Effector memory CD8-positive, alpha-beta T cell (primary cell): Measurements from ENCODE around the gene KCTD17.

Source experiments
- ATAC-seq: fragments of 150-1000 bp; cut with Tn5 transposase; replicated peaks from 2 replicates; pipeline ENCODE4 v1.10.0; 2021; ENCODE audit warnings: mild to moderate bottlenecking, moderate library complexity
- DNase-seq, 3 experiments: peaks; one replicate each; pipeline ENCODE4 v3.0.0; 2021
- H3K27ac Mint-ChIP-seq, 2 donors: one replicate each; pipeline ENCODE4 v1.8.0; 2022; ENCODE audit warnings: mild to moderate bottlenecking in 2 of 2, mixed read lengths in 2 of 2, moderate library complexity in 2 of 2
- H3K27me3 Mint-ChIP-seq, 2 donors: one replicate each; pipeline ENCODE4 v1.8.0; 2022; ENCODE audit warnings: mixed read lengths in 2 of 2
- H3K36me3 Mint-ChIP-seq: one replicate; pipeline ENCODE4 v1.8.0; 2022; ENCODE audit warnings: mild to moderate bottlenecking, moderate library complexity, mixed read lengths; ENCODE audit not compliant: insufficient read depth
- H3K4me1 Mint-ChIP-seq, 2 donors: one replicate each; pipeline ENCODE4 v1.8.0; 2022; ENCODE audit warnings: low read depth in 2 of 2, mixed read lengths in 2 of 2
- H3K4me3 Mint-ChIP-seq, 2 donors: one replicate each; pipeline ENCODE4 v1.8.0; 2022; ENCODE audit warnings: mild to moderate bottlenecking in 2 of 2, mixed read lengths in 2 of 2, moderate library complexity in 2 of 2
- H3K9me3 Mint-ChIP-seq, 2 donors: one replicate each; pipeline ENCODE4 v1.8.0; 2022; ENCODE audit warnings: mixed read lengths in 2 of 2

The KCTD17 gene

GRCh38 chr22:37103656-37104452, 52.3 kb downstream of the KCTD17 start:
- no peak for ATAC-seq
- no peak overlapping the region for H3K27ac Mint-ChIP-seq
- no peak overlapping the region for H3K4me3 Mint-ChIP-seq
- H3K9me3 Mint-ChIP-seq = no peaks in the 10 kb centered on the region
- DNase-seq = no peak
- peaks cover 3 to 13% of the 10 kb centered on the region in 2 donors for H3K4me1 Mint-ChIP-seq
- peaks cover 3% of the 10 kb centered on the region for H3K36me3 Mint-ChIP-seq
- H3K27me3 Mint-ChIP-seq = no peaks in the 10 kb centered on the region

- H3K27ac Mint-ChIP-seq = no peak overlapping the region
Measured at GRCh38 chr22:37105154-37105553, 53.6 kb downstream of the KCTD17 start.

GRCh38 chr22:37105990-37106389, 54.4 kb downstream of the KCTD17 start:
- no peaks in the 10 kb centered on the region for H3K9me3 Mint-ChIP-seq
- no peak for ATAC-seq
- no peaks in the 10 kb centered on the region for H3K27me3 Mint-ChIP-seq
- peaks cover 0 to 4% of the 10 kb centered on the region in 2 donors for H3K4me1 Mint-ChIP-seq
- H3K36me3 Mint-ChIP-seq = peaks cover 3% of the 10 kb centered on the region
- DNase-seq = no peak
- no peak overlapping the region for H3K27ac Mint-ChIP-seq
- no peak overlapping the region for H3K4me3 Mint-ChIP-seq

More at GRCh38 chr22:37105154-37105553, 53.6 kb downstream of the KCTD17 start:
- Mint-ChIP-seq H3K9me3 (no peaks in the 10 kb centered on the region), H3K4me3 (no peak overlapping the region), H3K4me1 (peaks cover 0 to 10% of the 10 kb centered on the region in 2 donors), H3K36me3 (peaks cover 3% of the 10 kb centered on the region), H3K27me3 (no peaks in the 10 kb centered on the region)
- no peak for ATAC-seq
- DNase-seq = no peak

- Mint-ChIP-seq H3K27me3 (no peaks in the 10 kb centered on the region), H3K9me3 (no peaks in the 10 kb centered on the region), H3K4me1 (peaks cover 0 to 4% of the 10 kb centered on the region in 2 donors), H3K4me3 (no peak overlapping the region), H3K36me3 (peaks cover 3% of the 10 kb centered on the region), H3K27ac (no peak overlapping the region)
- no peak for DNase-seq
- ATAC-seq = no peak
Measured at GRCh38 chr22:37107816-37108621, 56.5 kb downstream of the KCTD17 start.

- no peaks in the 10 kb centered on the region for H3K4me1 Mint-ChIP-seq
- H3K27ac Mint-ChIP-seq = peak within 1 kb of the TSS in 1 of 2 donors; percentile 75
- H3K27me3 Mint-ChIP-seq = no peaks in the 10 kb centered on the region
- no peak within 1 kb of the TSS for H3K4me3 Mint-ChIP-seq
- DNase-seq = no peak
- H3K9me3 Mint-ChIP-seq = no peaks in the 10 kb centered on the region
- H3K36me3 Mint-ChIP-seq = peaks cover 3% of the 10 kb centered on the region
- no peak for ATAC-seq
Measured at GRCh38 chr22:37109242-37109917, 57.8 kb downstream of the KCTD17 start, which contains the start of gene TMPRSS6. TSS of gene TMPRSS6 (minus strand) at chr22:37109713. CDS start at chr22:37103417, 6,296 bp downstream.

GRCh38 chr22:37111156-37111717, 59.7 kb downstream of the KCTD17 start:
- no peak for DNase-seq
- Mint-ChIP-seq H3K4me1 (peaks cover 0 to 2% of the 10 kb centered on the region in 2 donors), H3K9me3 (no peaks in the 10 kb centered on the region), H3K4me3 (no peak overlapping the region), H3K27me3 (no peaks in the 10 kb centered on the region), H3K36me3 (peaks cover 3% of the 10 kb centered on the region), H3K27ac (no peak overlapping the region)
- no peak for ATAC-seq

GRCh38 chr22:37112084-37112728, 60.7 kb downstream of the KCTD17 start:
- DNase-seq (no peak), ATAC-seq (no peak)
- no peaks in the 10 kb centered on the region for H3K27me3 Mint-ChIP-seq
- peaks cover 3% of the 10 kb centered on the region for H3K36me3 Mint-ChIP-seq
- H3K4me3 Mint-ChIP-seq = no peak overlapping the region
- no peak overlapping the region for H3K27ac Mint-ChIP-seq
- peaks cover 0 to 2% of the 10 kb centered on the region in 2 donors for H3K4me1 Mint-ChIP-seq
- no peaks in the 10 kb centered on the region for H3K9me3 Mint-ChIP-seq
